NCI-H2107 (cell line): ENCODE results near the gene MALRD1.
"Not testable (repeated sequence)": the region's sequence is repeated elsewhere in the genome, so short reads cannot be mapped to it uniquely, and the experiment has no call there.

ENCODE experiments used
- DNase-seq: peaks from one replicate; lab custom pipeline; 2025; lab: John Stamatoyannopoulos, UW

Gene MALRD1

GRCh38 chr10:19713159-19713558 is 664.6 kb downstream of the MALRD1 start:
- no peak for DNase-seq

GRCh38 chr10:19713800-19714525 is 665.4 kb downstream of the MALRD1 start:
- no peak for DNase-seq

GRCh38 chr10:19719284-19719683 is 670.7 kb downstream of the MALRD1 start:
- no peak for DNase-seq

DNA sequence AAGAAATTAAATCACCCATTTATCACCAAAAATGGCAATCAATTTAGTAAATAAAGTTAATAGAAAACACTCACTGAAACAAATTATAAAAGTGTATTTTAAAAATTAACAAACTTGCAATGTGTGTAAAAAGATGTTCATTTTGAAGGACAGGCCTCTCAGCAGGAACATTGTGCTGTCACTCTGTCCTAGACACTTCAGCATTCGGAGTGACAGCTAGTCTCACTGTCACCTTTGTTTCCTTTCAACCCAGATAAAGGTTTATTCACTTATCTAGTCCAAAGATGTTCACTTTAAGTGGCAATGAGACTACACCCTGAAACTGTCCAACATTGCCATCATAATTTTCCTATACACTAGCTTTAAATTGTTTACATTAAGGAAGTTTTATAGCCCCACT is 675.7 kb downstream of the MALRD1 start:
- no peak for DNase-seq

- no peak for DNase-seq
These were observed 679.8 kb downstream of the MALRD1 start for GRCh38 chr10:19728376-19728775.

- DNase-seq: no peak
These were observed 680.4 kb downstream of the MALRD1 start for GRCh38 chr10:19728964-19729363.

- DNase-seq: no peak
These were observed 681.7 kb downstream of the MALRD1 start for GRCh38 chr10:19730167-19730906.

DNA sequence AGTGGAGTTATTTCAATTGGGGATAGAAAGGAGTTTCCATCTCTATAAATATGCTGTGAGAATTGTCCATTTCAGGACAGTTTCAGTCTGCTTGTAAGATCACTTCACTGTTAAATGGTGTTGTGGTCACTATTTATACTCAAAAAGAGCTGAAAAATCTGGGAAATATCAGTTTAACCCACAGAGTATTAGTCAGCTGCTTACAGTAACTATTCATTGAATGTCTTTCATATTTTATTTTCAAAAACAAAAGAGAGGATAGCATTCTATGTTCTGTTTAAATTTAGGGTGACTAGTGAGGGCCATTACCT is 682.3 kb downstream of the MALRD1 start:
- no peak for DNase-seq

DNA sequence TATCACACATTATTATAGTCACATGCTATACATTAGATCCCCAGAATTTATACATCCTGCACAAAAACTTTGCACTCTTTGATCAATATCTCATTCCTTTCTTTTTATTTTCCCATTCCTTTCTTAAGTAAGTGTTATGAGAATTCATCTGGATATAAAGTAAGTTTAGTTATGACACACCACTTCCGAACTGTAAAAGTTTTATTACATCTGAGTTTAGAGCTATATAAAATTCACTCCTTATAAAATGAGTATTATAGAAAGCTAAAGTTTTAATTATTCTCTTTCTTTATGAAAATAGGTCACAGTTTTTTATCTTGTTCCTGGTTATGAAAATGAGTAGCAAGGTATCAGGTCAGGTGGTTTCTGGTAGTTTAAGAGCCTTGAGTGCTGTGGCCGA is 683.0 kb downstream of the MALRD1 start:
- no peak for DNase-seq

- DNase-seq: no peak
These were observed 689.8 kb downstream of the MALRD1 start for GRCh38 chr10:19738440-19738839.

GRCh38 chr10:19739232-19739631 is 690.6 kb downstream of the MALRD1 start:
- DNase-seq: not testable (repeated sequence)

GRCh38 chr10:19742144-19742543 is 693.5 kb downstream of the MALRD1 start:
- not testable (repeated sequence) for DNase-seq

- no peak for DNase-seq
These were observed 697.1 kb downstream of the MALRD1 start for GRCh38 chr10:19745672-19746071.

DNA sequence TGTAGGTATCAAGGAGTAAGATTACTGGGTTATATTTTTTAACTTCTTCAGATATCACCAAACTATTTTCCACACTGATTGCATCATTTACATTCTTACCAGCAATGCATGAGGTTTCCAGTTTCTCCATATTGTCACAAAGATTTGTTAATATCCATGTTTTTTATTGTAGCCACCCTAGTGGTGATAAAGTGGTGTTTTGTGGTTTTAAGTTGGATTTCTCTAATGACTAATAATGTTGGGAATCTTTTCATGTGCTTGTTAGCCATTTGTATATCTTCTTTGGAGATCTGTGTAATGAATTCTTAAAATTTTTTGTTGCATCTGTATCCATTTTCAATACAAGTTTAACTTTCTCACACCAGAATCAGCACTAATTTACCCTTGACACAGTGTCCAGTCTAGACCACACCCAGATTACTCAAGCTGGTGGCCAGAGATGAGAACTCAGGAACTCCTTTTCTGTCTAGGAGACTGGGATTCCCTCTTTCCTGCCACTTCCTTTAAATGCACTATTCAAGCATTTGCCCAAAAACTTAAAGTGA is 700.7 kb downstream of the MALRD1 start:
- DNase-seq: no peak

DNA sequence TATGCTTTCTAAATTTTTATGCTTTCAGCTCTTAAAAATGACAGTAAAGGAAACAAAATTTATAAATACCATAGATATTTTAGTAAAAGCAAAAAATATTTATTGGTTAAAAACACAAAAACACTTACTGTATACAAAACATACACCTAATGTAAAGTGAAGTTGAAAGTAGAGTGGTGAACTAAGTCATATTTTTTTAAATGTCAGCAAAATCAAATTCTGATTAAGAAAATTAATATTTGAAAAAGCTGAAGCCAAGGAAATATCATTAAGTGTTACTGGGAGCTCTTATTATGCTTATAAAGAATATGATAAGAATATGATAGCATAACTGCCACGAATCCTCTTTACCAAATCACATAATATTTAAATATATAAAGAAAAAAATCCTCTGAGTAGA is 702.4 kb downstream of the MALRD1 start:
- no peak for DNase-seq

DNA sequence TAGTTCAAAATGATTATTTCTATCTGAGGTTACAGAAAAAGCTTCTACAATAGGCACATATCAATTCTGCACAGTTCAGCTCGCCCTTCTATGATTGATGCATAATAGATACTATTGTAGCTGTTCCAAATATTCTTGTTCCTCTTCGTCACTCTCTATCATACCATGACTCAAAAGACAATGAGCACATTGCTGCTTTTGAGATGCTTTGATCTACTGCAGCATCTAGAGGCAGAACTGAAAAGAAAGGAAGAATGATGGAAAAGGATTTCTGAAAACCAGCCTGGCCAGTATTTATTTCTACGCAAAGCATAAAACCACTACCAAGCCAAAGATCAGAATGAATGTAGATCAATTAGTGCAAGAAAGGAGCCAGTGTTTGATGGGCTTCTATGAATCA is 708.3 kb downstream of the MALRD1 start:
- no peak for DNase-seq

GRCh38 chr10:19762026-19762425 is 713.4 kb downstream of the MALRD1 start:
- DNase-seq: no peak

- DNase-seq: no peak
These were observed 715.5 kb downstream of the MALRD1 start for GRCh38 chr10:19764111-19764510.

- no peak for DNase-seq
These were observed 719.3 kb downstream of the MALRD1 start for GRCh38 chr10:19767876-19768275.

- DNase-seq: not testable (repeated sequence)
These were observed 721.2 kb downstream of the MALRD1 start for GRCh38 chr10:19769826-19770225.

- no peak for DNase-seq
These were observed 724.4 kb downstream of the MALRD1 start for GRCh38 chr10:19772972-19773371.

DNA sequence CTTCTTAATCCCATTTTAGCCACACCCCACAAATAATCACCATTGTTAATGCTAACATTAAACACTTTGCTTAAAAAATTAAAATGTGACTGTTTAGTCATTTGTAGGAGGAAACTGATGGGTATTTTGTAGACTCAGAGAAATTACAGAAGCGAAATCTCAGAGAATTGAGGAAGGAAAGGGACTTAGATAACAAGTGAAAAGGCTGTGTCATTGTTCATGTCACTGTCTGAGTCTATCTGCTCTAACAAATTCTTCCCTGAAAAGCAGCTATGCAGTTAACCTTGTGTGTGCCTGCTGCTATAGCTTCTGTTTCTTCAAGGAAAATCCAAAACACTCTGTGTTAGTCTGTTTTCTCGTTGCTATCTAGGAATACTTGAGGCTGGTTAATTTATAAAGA is 726.7 kb downstream of the MALRD1 start:
- DNase-seq: no peak

- DNase-seq: no peak
These were observed 729.2 kb downstream of the MALRD1 start for GRCh38 chr10:19777806-19778205.

- no peak for DNase-seq
These were observed 730.4 kb downstream of the MALRD1 start for GRCh38 chr10:19778996-19779395.
